ENCODE results near the gene FOXP1. TPM values are rescaled to one million over a fixed set of nuclear protein-coding genes. Genes with fewer than 3 reads are reported as not detected.

The FOXP1 gene
- total and polyA plus RNA-seq, 2 experiments from 2014 or later: 37.4 to 59.9 TPM

DNA sequence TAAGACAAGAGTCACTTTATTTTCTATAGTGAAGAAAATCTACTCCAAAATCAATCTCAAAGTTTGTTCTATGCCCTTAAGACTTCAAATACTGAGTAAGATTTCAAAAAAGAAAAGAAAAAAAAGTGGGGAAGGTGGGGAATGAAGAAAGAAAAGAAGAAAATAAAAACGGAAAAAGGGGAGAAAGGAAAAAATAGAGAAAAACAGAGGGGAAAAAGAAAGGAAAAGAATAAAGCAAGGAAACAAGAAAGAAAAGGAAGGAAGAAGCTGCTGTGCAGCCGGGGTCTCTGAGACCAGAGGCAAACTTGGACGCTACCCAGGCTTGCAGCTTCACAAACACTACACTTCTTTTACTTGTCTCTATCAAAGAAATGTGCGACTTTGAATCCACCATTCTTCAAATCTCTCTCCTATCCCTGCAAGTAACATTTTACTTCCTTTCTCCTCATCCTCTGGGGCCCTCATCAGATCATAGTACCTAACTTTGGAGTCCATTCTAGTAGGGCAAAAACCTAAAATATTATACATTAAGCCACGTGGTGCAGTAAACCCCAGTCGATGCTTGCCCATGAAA lies 279.8 kb downstream of the FOXP1 start:
- H3K4me1 ChIP-seq (ENCODE audit: insufficient read depth): peaks cover 4% of the 10 kb centered on the region; the same call in 1 of the 2 replicates
- H3K4me2 ChIP-seq (ENCODE audit: unreplicated experiment): no peak overlapping the region
- H3K27ac ChIP-seq: no peak overlapping the region
- no peak for DNase-seq
- no peaks in the 10 kb centered on the region for H3K36me3 ChIP-seq (ENCODE audit: low read depth)
- no peaks in the 10 kb centered on the region for H3K9me3 ChIP-seq (ENCODE audit: low read depth)
- H3K9me2 ChIP-seq (ENCODE audit: insufficient read depth): no peaks in the 10 kb centered on the region
- H3K9ac ChIP-seq: no peak overlapping the region
- peaks cover 29% of the 10 kb centered on the region for H3K79me2 ChIP-seq (ENCODE audit: insufficient read depth)
- H2AFZ ChIP-seq: no peak overlapping the region
- no peaks in the 10 kb centered on the region for H3K27me3 ChIP-seq (replicated peaks; ENCODE audit: insufficient read depth)
- 84 to 90% methylated on average over 6 of the region's 6 CpGs for WGBS, 2 experiments (ENCODE audit: low coverage in 1 of 2, low lambda C conversion rate in 2 of 2, missing lambda C conversion rate in 2 of 2)
- no peak for TF ChIP-seq EZH2phosphoT487 (IDR thresholded peaks at IDR 0.05; ENCODE audit: insufficient read depth, low read depth)
- TF ChIP-seq EZH2 (IDR thresholded peaks at IDR 0.05; ENCODE audit: insufficient read depth, poor library complexity, severe bottlenecking): no peak
- in situ Hi-C loops (cut with MboI): no loop called here
- H3F3A ChIP-seq (ENCODE audit: insufficient read depth): no peaks in the 10 kb centered on the region; the same call in 1 of the 2 replicates
- no peaks in the 10 kb centered on the region for H4K20me1 ChIP-seq (ENCODE audit: insufficient read depth)
- no peak overlapping the region for H3K4me3 ChIP-seq

DNA sequence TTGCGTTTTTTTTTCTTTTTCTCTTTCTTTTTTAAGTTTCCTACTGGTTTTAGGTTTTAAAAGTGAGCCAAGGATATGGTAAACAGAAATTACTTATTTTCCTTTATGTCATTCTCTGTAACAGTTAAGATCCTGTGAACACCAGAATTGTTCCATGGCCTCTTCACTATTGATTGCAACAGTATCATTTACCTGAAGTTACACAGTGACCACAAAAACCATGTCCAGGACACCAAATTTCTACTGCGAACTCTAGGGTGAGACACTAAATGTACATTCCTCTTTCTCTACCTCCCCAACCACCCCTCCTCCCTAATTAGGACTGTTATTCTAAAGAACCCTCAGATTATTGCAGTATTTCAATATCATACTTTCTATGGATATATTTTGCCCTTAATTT lies 280.9 kb downstream of the FOXP1 start:
- Histone ChIP-seq H3K4me3 (no peak overlapping the region), H3K4me1 (ENCODE audit: insufficient read depth) (peaks cover 4% of the 10 kb centered on the region; the same call in 1 of the 2 replicates), H3K27me3 (replicated peaks; ENCODE audit: insufficient read depth) (no peaks in the 10 kb centered on the region), H4K20me1 (ENCODE audit: insufficient read depth) (no peaks in the 10 kb centered on the region), H3K36me3 (ENCODE audit: low read depth) (no peaks in the 10 kb centered on the region), H3K79me2 (ENCODE audit: insufficient read depth) (peaks cover 29% of the 10 kb centered on the region), H3K9ac (no peak overlapping the region), H3K4me2 (ENCODE audit: unreplicated experiment) (no peak overlapping the region), H2AFZ (no peak overlapping the region), H3F3A (ENCODE audit: insufficient read depth) (no peaks in the 10 kb centered on the region), H3K9me3 (ENCODE audit: low read depth) (no peaks in the 10 kb centered on the region), H3K9me2 (ENCODE audit: insufficient read depth) (no peaks in the 10 kb centered on the region), H3K27ac (no peak overlapping the region)
- WGBS, 2 experiments (ENCODE audit: low coverage in 1 of 2, low lambda C conversion rate in 2 of 2, missing lambda C conversion rate in 2 of 2): 89 to 98% methylated on average over 2 of the region's 2 CpGs
- DNase-seq: no peak
- TF ChIP-seq EZH2 (IDR thresholded peaks at IDR 0.05; ENCODE audit: insufficient read depth, poor library complexity, severe bottlenecking): no peak
- no peak for TF ChIP-seq EZH2phosphoT487 (IDR thresholded peaks at IDR 0.05; ENCODE audit: insufficient read depth, low read depth)
- in situ Hi-C loops (cut with MboI): no loop called here

DNA sequence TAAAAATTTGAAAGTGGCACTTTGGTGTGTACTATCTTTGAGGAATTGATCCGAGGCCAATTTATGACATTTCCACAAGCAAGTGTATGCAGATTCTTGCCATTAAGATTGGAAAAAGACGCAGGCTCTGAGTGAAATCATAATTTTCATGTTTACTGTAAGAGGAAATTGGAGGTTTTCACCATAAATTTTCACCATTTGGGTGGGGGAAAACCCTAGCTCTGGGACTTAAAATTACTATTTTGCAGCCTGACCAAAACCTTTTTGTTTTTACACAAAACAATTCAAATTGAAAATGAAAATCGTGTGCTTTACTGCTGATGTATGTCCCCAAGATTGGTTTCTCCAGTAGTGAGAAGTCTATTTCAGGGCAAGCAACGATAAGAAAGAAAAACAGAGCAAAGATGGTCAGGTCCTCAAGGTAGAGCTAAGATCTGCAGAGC lies 282.6 kb downstream of the FOXP1 start:
- H3K36me3 ChIP-seq (ENCODE audit: low read depth): no peaks in the 10 kb centered on the region
- peaks cover 4% of the 10 kb centered on the region; the same call in 1 of the 2 replicates for H3K4me1 ChIP-seq (ENCODE audit: insufficient read depth)
- no peaks in the 10 kb centered on the region for H3K9me2 ChIP-seq (ENCODE audit: insufficient read depth)
- no peak overlapping the region for H3K4me3 ChIP-seq
- no peak overlapping the region for H3K9ac ChIP-seq
- peaks cover 29% of the 10 kb centered on the region for H3K79me2 ChIP-seq (ENCODE audit: insufficient read depth)
- H3K9me3 ChIP-seq (ENCODE audit: low read depth): no peaks in the 10 kb centered on the region
- no peaks in the 10 kb centered on the region for H3F3A ChIP-seq (ENCODE audit: insufficient read depth)
- TF ChIP-seq EZH2phosphoT487 (IDR thresholded peaks at IDR 0.05; ENCODE audit: insufficient read depth, low read depth): no peak
- no peak for TF ChIP-seq EZH2 (IDR thresholded peaks at IDR 0.05; ENCODE audit: insufficient read depth, poor library complexity, severe bottlenecking)
- in situ Hi-C loops (cut with MboI): no loop called here
- no peaks in the 10 kb centered on the region for H4K20me1 ChIP-seq (ENCODE audit: insufficient read depth)
- no peak overlapping the region for H2AFZ ChIP-seq
- no peaks in the 10 kb centered on the region for H3K27me3 ChIP-seq (replicated peaks; ENCODE audit: insufficient read depth)
- 92 to 97% methylated on average over 4 of the region's 4 CpGs for WGBS, 2 experiments (ENCODE audit: low coverage in 1 of 2, low lambda C conversion rate in 2 of 2, missing lambda C conversion rate in 2 of 2)
- no peak overlapping the region for H3K27ac ChIP-seq
- no peak overlapping the region for H3K4me2 ChIP-seq (ENCODE audit: unreplicated experiment)
- DNase-seq: no peak

DNA sequence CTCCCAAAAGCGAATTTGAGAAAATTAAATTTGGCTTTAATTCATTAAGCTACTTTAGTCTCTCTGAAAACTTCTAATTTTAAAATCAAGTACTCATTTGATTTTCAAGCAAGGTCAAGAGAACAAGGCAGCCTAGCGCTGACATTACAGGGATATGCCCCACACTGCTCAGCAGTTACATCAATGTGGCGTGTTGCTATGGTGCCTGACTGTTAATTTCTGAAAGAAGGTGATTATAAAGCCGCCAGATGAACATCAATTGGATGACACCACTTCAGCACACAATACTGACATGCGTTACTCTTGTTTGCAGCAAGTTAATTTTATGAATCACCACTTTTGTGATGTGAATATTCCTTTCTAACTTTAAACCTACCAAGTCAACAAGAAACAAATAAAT lies 284.4 kb downstream of the FOXP1 start:
- Histone ChIP-seq H3K4me1 (ENCODE audit: insufficient read depth) (no peaks in the 10 kb centered on the region), H3K9me2 (ENCODE audit: insufficient read depth) (no peaks in the 10 kb centered on the region), H3K4me2 (ENCODE audit: unreplicated experiment) (no peak overlapping the region), H3K27ac (no peak overlapping the region), H4K20me1 (ENCODE audit: insufficient read depth) (no peaks in the 10 kb centered on the region), H3K79me2 (ENCODE audit: insufficient read depth) (peaks cover 24% of the 10 kb centered on the region), H3K9ac (no peak overlapping the region), H3F3A (ENCODE audit: insufficient read depth) (no peaks in the 10 kb centered on the region), H3K36me3 (ENCODE audit: low read depth) (no peaks in the 10 kb centered on the region), H2AFZ (no peak overlapping the region), H3K4me3 (no peak overlapping the region), H3K27me3 (replicated peaks; ENCODE audit: insufficient read depth) (no peaks in the 10 kb centered on the region), H3K9me3 (ENCODE audit: low read depth) (no peaks in the 10 kb centered on the region)
- in situ Hi-C loops (cut with MboI): no loop called here
- 96 to 98% methylated on average over 5 of the region's 5 CpGs for WGBS, 2 experiments (ENCODE audit: low coverage in 1 of 2, low lambda C conversion rate in 2 of 2, missing lambda C conversion rate in 2 of 2)
- no peak for DNase-seq
- TF ChIP-seq EZH2 (IDR thresholded peaks at IDR 0.05; ENCODE audit: insufficient read depth, poor library complexity, severe bottlenecking) (no peak), EZH2phosphoT487 (IDR thresholded peaks at IDR 0.05; ENCODE audit: insufficient read depth, low read depth) (no peak)
